HepG2 (cell line): Measurements from ENCODE around the gene EXTL2. TPM values are rescaled to one million over a fixed set of nuclear protein-coding genes. Genes with fewer than 3 reads are reported as not detected.

Source experiments
- ATAC-seq: fragments of 200-7000 bp; cut with Tn5 transposase; 3 replicates; pipeline ENCODE4 v1.9.1; 2020; ENCODE audit warnings: mild to moderate bottlenecking, moderate library complexity
- BruUV-seq: library from RNA; stranded (reverse); fragments of 400-500 nt; replicated peaks from 2 replicates; lab custom pipeline; 2021; lab: Mats Ljungman, UMichigan
- CTCF ChIA-PET: fragments of 300-600 bp; formaldehyde crosslinking; extraction: SDS; loops from one replicate; lab custom pipeline; 2021; ENCODE audit warnings: low total read pairs, inconsistent platforms, low intra/inter-chr PET ratio; lab: Yijun Ruan, JAX
- POLR2A ChIA-PET: fragments of 350-600 bp; sonication (Branson Sonifier 250); formaldehyde crosslinking; loops from one replicate; lab custom pipeline; 2020; ENCODE audit warnings: antibody characterized with exemption, inconsistent platforms; lab: Yijun Ruan, JAX
- DNase-seq: peaks from one replicate; pipeline ENCODE4 v3.0.0-alpha.2; 2015; ENCODE audit warnings: low spot score
- FAIRE-seq: peaks from 3 replicates; lab custom pipeline; 2011; peaks lifted over from hg19 to GRCh38; lab: Jason Lieb, UNC
- H2AFZ ChIP-seq: one replicate; pipeline ENCODE4 v1.6.1; 2011; ENCODE audit warnings: low read length, inconsistent platforms
- H3K27ac ChIP-seq: fragments of 300-600 bp; 3 replicates; pipeline ENCODE4 v1.8.0; 2011; ENCODE audit warnings: mixed run types, mild to moderate bottlenecking, mixed read lengths, low read length, inconsistent platforms; ENCODE audit not compliant: insufficient read depth; ENCODE audit errors: extremely low read length
- H3K27me3 ChIP-seq, 2 experiments: fragments of 200-600 bp in 1 of 2; 2 replicates in 1 of 2; 3 replicates in 1 of 2; pipeline versions ENCODE4 v1.6.0 to v1.8.0; 2011; ENCODE audit warnings: low read length in 2 of 2, mild to moderate bottlenecking in 2 of 2, moderate library complexity in 2 of 2, inconsistent platforms in 1 of 2; ENCODE audit not compliant: insufficient read depth in 2 of 2, control insufficient read depth in 1 of 2
- H3K36me3 ChIP-seq, 2 experiments: fragments of 200-600 bp in 1 of 2; replicated peaks in 1 of 2; 2 replicates in 1 of 2; 3 replicates in 1 of 2; pipeline versions ENCODE4 v1.5.1 to v1.8.0; 2011; ENCODE audit warnings: low read length in 2 of 2, inconsistent platforms in 1 of 2; ENCODE audit not compliant: insufficient read depth in 2 of 2, control insufficient read depth in 1 of 2
- H3K4me1 ChIP-seq: 2 replicates; pipeline ENCODE4 v1.5.1; 2012; ENCODE audit warnings: low read length, inconsistent platforms; ENCODE audit not compliant: insufficient read depth
- H3K4me2 ChIP-seq: 2 replicates; pipeline ENCODE4 v1.6.0; 2011; ENCODE audit warnings: low read depth, low read length, inconsistent platforms
- H3K4me3 ChIP-seq, 3 experiments: fragments of 200-600 bp in 1 of 3; sonication (generic), shearing (Covaris generic) in 1 of 3; replicated peaks in 1 of 3; 2 replicates each; pipeline ENCODE4 v1.5.1; 2011 to 2016; ENCODE audit warnings: low read length in 3 of 3, inconsistent platforms in 2 of 3, low read depth in 2 of 3, mild to moderate bottlenecking in 2 of 3, control low read depth in 1 of 3, mixed read lengths in 1 of 3; ENCODE audit not compliant: insufficient read depth in 1 of 3
- H3K79me2 ChIP-seq: one replicate; pipeline ENCODE4 v1.6.1; 2011; ENCODE audit warnings: low read length, inconsistent platforms; ENCODE audit not compliant: insufficient read depth
- H3K9ac ChIP-seq: 2 replicates; pipeline ENCODE4 v1.6.0; 2011; ENCODE audit warnings: mild to moderate bottlenecking, low read depth, low read length, inconsistent platforms; ENCODE audit not compliant: insufficient read depth
- H3K9me3 ChIP-seq: 2 replicates; pipeline ENCODE4 v1.5.1; 2012; ENCODE audit warnings: mild to moderate bottlenecking, low read length
- H4K20me1 ChIP-seq: 2 replicates; pipeline ENCODE4 v1.6.0; 2011; ENCODE audit warnings: inconsistent platforms, mild to moderate bottlenecking, low read length, moderate library complexity; ENCODE audit not compliant: insufficient read depth
- CAMTA2 ChIP-seq: sonication (generic); formaldehyde crosslinking; IDR thresholded peaks from 2 replicates; pipeline ENCODE4 v1.4.0; 2020; ENCODE audit warnings: mild to moderate bottlenecking, missing genetic modification reagents, borderline replicate concordance
- CHCHD3 ChIP-seq: sonication (generic); formaldehyde crosslinking; IDR thresholded peaks from 2 replicates; pipeline ENCODE4 v1.8.0; 2022; ENCODE audit warnings: mild to moderate bottlenecking, missing genetic modification reagents, moderate library complexity
- CREB1 ChIP-seq, 2 experiments: fragments of 450-650 bp in 1 of 2; IDR thresholded peaks; 2 replicates each; pipeline ENCODE4 v1.6.1; 2016 to 2017; ENCODE audit warnings: control low read depth in 1 of 2, mild to moderate bottlenecking in 1 of 2, missing compliant biosample characterization in 1 of 2, missing genetic modification characterization in 1 of 2
- CREM ChIP-seq, 2 experiments: sonication (generic) in 1 of 2; formaldehyde crosslinking in 1 of 2; IDR thresholded peaks; 2 replicates each; pipeline versions ENCODE4 v1.4.0 to v1.6.1; 2016 to 2020; ENCODE audit warnings: antibody characterized with exemption in 1 of 2, mild to moderate bottlenecking in 1 of 2, missing genetic modification reagents in 1 of 2
- JARID2 ChIP-seq: sonication (generic); formaldehyde crosslinking; IDR thresholded peaks from 2 replicates; pipeline ENCODE4 v1.8.1; 2023; ENCODE audit warnings: missing genetic modification reagents, inconsistent platforms; ENCODE audit not compliant: insufficient replicate concordance
- MZF1 ChIP-seq: sonication (generic); formaldehyde crosslinking; IDR thresholded peaks from 2 replicates; pipeline ENCODE4 v1.8.1; 2023; ENCODE audit warnings: mild to moderate bottlenecking, missing genetic modification reagents, borderline replicate concordance
- STAG1 ChIP-seq: sonication (generic); formaldehyde crosslinking; IDR thresholded peaks from 2 replicates; pipeline ENCODE4 v1.4.0; 2020; ENCODE audit warnings: missing genetic modification reagents
- TP53 ChIP-seq: sonication (generic); formaldehyde crosslinking; conservative IDR thresholded peaks from 2 replicates; pipeline ENCODE4 v1.4.0; 2020; ENCODE audit warnings: missing genetic modification reagents
- ZFP41 ChIP-seq: sonication (generic); formaldehyde crosslinking; IDR thresholded peaks from 2 replicates; pipeline ENCODE4 v1.4.0; 2020; ENCODE audit warnings: mild to moderate bottlenecking, missing genetic modification reagents, borderline replicate concordance
- ZIK1 ChIP-seq: sonication (generic); formaldehyde crosslinking; IDR thresholded peaks from 2 replicates; pipeline ENCODE4 v1.5.0; 2020; ENCODE audit warnings: mild to moderate bottlenecking, low read depth, missing genetic modification reagents, borderline replicate concordance
- ZNF383 ChIP-seq: sonication (generic); formaldehyde crosslinking; IDR thresholded peaks from 2 replicates; pipeline ENCODE4 v1.4.0; 2020; ENCODE audit warnings: missing genetic modification reagents, mild to moderate bottlenecking, borderline replicate concordance
- WGBS: methylation state at CpG from one replicate; pipeline ENCODE4 v1.1.6; 2017; ENCODE audit warnings: low lambda C conversion rate; 5-methylcytosine and 5-hydroxymethylcytosine counted together
- in situ Hi-C: cut with HindIII; loops from 2 replicates; pipeline ENCODE4 v1.10.0; 2017; ENCODE audit warnings: low pct_unique_long_range_greater_than_20kb; ENCODE audit not compliant: extremely low pct_ligation_motif_present
- intact Hi-C: fragments of 100-400 bp; cut with micrococcal nuclease; formaldehyde crosslinking; loops from one replicate; pipeline ENCODE4 v1.10.0; 2022; ENCODE audit not compliant: unreplicated experiment
- polyA plus RNA-seq, 8 experiments: library from polyadenylated mRNA; depleted of rRNA in 3 of 8; stranded (reverse) in 7 of 8; unstranded in 1 of 8; fragments of >200 nt; fragmentation: Illumina TruSeq in 4 of 8; extraction: Trizol in 4 of 8; gene quantifications; 2 replicates each; pipeline versions ENCODE4 v1.2.1 to v1.2.3, GENCODE V29; 2011 to 2016; ENCODE audit warnings: low read depth in 4 of 8, missing spikeins in 1 of 8, mixed read lengths in 1 of 8; ENCODE audit not compliant: insufficient read depth in 1 of 8
- total RNA-seq, 5 experiments: library from RNA; depleted of rRNA; stranded (reverse); fragments of >200 nt; fragmentation: Illumina TruSeq; extraction: Trizol; gene quantifications; 2 replicates each; pipeline ENCODE4 v1.2.3, GENCODE V29; 2016; ENCODE audit warnings: low read depth in 1 of 5
- TF ChIP-seq, protein P1 (sequence below): IDR thresholded peaks from 2 replicates; pipeline ENCODE4 v1.6.1; 2016; ENCODE audit warnings: control low read depth
- TF ChIP-seq, protein P2 (sequence below): sonication (generic); formaldehyde crosslinking; IDR thresholded peaks from 2 replicates; pipeline ENCODE4 v1.5.1; 2020; ENCODE audit warnings: missing genetic modification reagents, mild to moderate bottlenecking, borderline replicate concordance
- TF ChIP-seq, protein P3 (sequence below): sonication (generic); formaldehyde crosslinking; IDR thresholded peaks from 2 replicates; pipeline ENCODE4 v1.4.0; 2020; ENCODE audit warnings: missing genetic modification reagents
- TF ChIP-seq, protein P4 (sequence below): sonication (generic); formaldehyde crosslinking; IDR thresholded peaks from 2 replicates; pipeline ENCODE4 v1.5.0; 2020; ENCODE audit warnings: mild to moderate bottlenecking, missing genetic modification reagents, moderate library complexity

Gene EXTL2
- total and polyA plus RNA-seq, 2 of the 13 experiments (the other 11 are each of a cell fraction or from before 2014, with no cell fraction given): 22.0 to 23.5 TPM

DNA sequence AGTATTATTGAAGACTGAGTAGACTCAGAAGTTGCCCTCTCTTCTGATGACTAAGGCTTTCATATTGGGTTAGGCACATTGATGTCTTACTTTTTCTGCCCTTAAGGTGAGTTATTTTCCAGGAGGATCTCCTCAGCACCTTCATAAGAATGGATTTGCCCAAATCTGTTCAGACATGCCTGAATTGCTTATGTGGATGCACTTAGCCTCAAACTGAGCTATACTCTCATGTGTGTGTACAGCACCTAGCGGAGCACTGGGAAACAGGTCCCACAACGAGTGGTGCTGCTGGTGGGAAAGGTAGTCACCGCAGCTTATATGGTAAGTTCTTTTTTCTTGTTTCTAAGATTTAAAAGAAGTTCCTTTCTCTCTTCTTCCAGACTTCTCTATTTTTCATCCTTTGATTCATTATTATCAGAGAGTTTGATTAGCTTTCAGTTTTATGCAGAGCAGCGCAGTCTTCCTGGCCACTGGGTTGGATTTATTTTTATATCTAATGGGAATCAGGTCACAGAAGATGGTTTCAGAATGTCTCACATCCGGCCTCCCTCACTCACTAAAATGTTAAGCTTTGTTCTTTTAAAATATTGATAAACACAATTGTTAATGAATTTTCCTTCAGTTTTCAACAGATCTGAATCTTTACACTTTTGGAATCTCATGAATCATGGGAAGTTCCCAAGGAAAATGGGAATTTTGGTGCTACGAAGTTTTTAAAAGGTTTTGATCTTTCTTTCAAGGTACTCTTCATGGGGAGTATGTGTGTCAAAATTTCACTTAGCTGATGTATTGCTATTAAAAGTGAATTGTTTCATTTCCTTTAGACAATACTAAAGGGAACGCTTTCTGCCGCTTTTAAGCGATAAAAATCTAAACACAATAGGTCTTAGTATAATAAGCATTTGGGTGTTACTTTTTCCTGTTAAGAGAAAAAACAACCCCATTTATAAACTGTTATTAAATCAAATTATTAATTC, 58.5 kb downstream of the EXTL2 start (continued):
- TF ChIP-seq, protein P1, sequence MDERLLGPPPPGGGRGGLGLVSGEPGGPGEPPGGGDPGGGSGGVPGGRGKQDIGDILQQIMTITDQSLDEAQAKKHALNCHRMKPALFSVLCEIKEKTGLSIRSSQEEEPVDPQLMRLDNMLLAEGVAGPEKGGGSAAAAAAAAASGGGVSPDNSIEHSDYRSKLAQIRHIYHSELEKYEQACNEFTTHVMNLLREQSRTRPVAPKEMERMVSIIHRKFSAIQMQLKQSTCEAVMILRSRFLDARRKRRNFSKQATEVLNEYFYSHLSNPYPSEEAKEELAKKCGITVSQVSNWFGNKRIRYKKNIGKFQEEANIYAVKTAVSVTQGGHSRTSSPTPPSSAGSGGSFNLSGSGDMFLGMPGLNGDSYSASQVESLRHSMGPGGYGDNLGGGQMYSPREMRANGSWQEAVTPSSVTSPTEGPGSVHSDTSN (CRISPR knock-in tag): no peak
- TF ChIP-seq CREM (IDR thresholded peaks at IDR 0.05) (no peak), CREM (CRISPR knock-in tag; IDR thresholded peaks at IDR 0.05) (no peak), MZF1 (no peak), ZFP41 (CRISPR knock-in tag) (no peak), CHCHD3 (CRISPR knock-in tag) (no peak), ZIK1 (CRISPR knock-in tag) (no peak)

DNA sequence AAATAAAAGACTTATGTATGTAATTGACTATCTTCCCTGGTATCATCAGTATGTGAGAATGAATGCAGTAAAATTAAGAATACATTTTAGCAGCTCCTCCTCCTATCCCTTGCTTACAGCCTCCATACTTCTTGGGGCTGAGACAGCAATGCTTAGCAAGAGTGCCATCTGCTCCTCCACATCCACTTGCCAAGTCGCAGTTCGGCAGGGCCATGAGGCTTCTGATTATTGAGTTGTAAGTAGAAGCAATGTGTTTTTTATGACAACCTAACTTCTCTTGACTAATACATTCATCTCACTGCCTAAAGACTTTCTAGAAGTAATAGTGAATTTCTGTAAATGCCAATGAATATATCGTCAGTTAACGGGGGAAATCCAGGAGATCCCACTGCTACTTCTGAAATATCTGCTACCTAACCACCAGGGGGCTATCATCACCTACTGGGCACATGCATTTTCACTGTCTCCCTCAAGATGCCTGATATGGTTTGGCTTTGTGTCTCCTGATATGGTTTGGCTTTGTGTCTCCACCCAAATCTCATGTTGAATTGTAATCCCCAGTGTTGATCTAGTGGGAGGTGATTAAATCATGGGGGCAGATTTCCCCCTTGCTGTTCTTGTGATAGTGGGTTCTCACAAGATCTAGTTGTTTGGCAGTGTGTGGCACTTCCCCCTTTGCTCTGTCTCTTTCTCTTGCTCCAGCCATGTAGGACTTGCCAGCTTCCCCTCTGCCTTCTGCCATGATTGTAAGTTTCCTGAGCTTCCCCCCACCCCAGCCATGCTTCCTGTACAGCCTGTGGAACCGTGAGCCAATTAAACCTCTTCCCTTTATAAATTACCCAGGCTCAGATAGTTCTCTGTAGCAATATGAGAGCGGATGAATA, 59.6 kb downstream of the EXTL2 start:
- intact Hi-C loops: loop anchor here (2.0 kb wide), 1 partner anchor 34 kb away; no protein-coding TSS in a partner anchor
- CTCF ChIA-PET: interaction anchor here (1.2 to 1.5 kb wide), 2 partner anchors 31 to 33 kb away, joined by 3 to 6 read pairs; no protein-coding TSS in a partner anchor
- WGBS: 60% methylated on average over 6 of the region's 6 CpGs
- TF ChIP-seq, protein P2, sequence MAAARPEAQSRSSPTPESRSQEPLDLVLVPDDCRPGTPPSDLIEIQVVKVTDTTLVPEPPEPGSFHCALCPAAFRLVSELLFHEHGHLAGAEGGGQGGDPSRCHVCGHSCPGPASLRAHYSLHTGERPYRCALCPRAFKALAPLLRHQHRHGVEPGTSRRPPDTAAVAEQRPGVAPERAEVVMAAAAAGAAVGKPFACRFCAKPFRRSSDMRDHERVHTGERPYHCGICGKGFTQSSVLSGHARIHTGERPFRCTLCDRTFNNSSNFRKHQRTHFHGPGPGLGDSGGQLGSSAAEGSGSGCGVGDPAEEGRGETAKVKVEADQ (CRISPR knock-in tag): no peak
- no peak for TF ChIP-seq JARID2
- TF ChIP-seq TP53: no peak
- TF ChIP-seq CAMTA2 (CRISPR knock-in tag): no peak
- peak; percentile 61 for TF ChIP-seq STAG1 (CRISPR knock-in tag)
- no peak for TF ChIP-seq CREB1 (IDR thresholded peaks at IDR 0.05)
- no peak for TF ChIP-seq CREB1 (CRISPR knock-in tag; IDR thresholded peaks at IDR 0.05)
- no peak for TF ChIP-seq ZNF383 (CRISPR knock-in tag)
- TF ChIP-seq, protein P3, sequence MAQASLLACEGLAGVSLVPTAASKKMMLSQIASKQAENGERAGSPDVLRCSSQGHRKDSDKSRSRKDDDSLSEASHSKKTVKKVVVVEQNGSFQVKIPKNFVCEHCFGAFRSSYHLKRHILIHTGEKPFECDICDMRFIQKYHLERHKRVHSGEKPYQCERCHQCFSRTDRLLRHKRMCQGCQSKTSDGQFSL (CRISPR knock-in tag): no peak
- TF ChIP-seq, protein P4, sequence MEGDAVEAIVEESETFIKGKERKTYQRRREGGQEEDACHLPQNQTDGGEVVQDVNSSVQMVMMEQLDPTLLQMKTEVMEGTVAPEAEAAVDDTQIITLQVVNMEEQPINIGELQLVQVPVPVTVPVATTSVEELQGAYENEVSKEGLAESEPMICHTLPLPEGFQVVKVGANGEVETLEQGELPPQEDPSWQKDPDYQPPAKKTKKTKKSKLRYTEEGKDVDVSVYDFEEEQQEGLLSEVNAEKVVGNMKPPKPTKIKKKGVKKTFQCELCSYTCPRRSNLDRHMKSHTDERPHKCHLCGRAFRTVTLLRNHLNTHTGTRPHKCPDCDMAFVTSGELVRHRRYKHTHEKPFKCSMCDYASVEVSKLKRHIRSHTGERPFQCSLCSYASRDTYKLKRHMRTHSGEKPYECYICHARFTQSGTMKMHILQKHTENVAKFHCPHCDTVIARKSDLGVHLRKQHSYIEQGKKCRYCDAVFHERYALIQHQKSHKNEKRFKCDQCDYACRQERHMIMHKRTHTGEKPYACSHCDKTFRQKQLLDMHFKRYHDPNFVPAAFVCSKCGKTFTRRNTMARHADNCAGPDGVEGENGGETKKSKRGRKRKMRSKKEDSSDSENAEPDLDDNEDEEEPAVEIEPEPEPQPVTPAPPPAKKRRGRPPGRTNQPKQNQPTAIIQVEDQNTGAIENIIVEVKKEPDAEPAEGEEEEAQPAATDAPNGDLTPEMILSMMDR (CRISPR knock-in tag): peak; percentile 58

More for the DNA sequence above, 59.6 kb downstream of the EXTL2 start:
- ATAC-seq (peak; percentile 87), FAIRE-seq (peak; percentile 74), DNase-seq (peak; percentile 25)
- Histone ChIP-seq H3K9me3 (no peaks in the 10 kb centered on the region), H3K27ac (no peak overlapping the region), H2AFZ (no peak overlapping the region), H3K9ac (no peak overlapping the region), H4K20me1 (no peaks in the 10 kb centered on the region), H3K79me2 (no peaks in the 10 kb centered on the region), H3K4me2 (no peak overlapping the region), H3K4me1 (no peaks in the 10 kb centered on the region), H3K4me3 (no peak overlapping the region), H3K27me3 (no peaks in the 10 kb centered on the region), H3K36me3 (no peaks in the 10 kb centered on the region)
- BruUV-seq: no TSS peak
- in situ Hi-C loops: no loop called here
- POLR2A ChIA-PET: no interaction called here
